Fibroblast of lung (primary cell): Measurements from ENCODE around the gene STPG1. TPM values are rescaled to one million over a fixed set of nuclear protein-coding genes. Genes with fewer than 3 reads are reported as not detected.

ENCODE experiments used
- DNase-seq, 2 donors: peaks; one replicate each; pipeline versions ENCODE4 v3.0.0 to v3.0.0-alpha.2; 2010; ENCODE audit warnings: low read depth in 2 of 2
- H2AFZ ChIP-seq: 2 replicates; pipeline ENCODE4 v1.5.1; 2012; ENCODE audit warnings: low read length, control low read depth, inconsistent platforms
- H3K27ac ChIP-seq: 2 replicates; pipeline ENCODE4 v1.5.1; 2011; ENCODE audit warnings: low read length, control low read depth; ENCODE audit not compliant: insufficient read depth
- H3K27me3 ChIP-seq: 2 replicates; pipeline ENCODE4 v1.5.1; 2011; ENCODE audit warnings: mild to moderate bottlenecking, low read length; ENCODE audit not compliant: control insufficient read depth, insufficient read depth
- H3K36me3 ChIP-seq: 2 replicates; pipeline ENCODE4 v1.5.1; 2011; ENCODE audit warnings: low read length; ENCODE audit not compliant: control insufficient read depth, insufficient read depth
- H3K4me1 ChIP-seq: 2 replicates; pipeline ENCODE4 v1.5.1; 2011; ENCODE audit warnings: low read length; ENCODE audit not compliant: control insufficient read depth, insufficient read depth; ENCODE audit errors: extremely low read depth
- H3K4me2 ChIP-seq: 2 replicates; pipeline ENCODE4 v1.5.1; 2011; ENCODE audit warnings: low read length, control low read depth; ENCODE audit not compliant: insufficient read depth; ENCODE audit errors: extremely low read depth
- H3K4me3 ChIP-seq, 4 experiments: fragments of 200-600 bp in 1 of 4; sonication (generic) in 1 of 4; replicated peaks in 1 of 4; 2 replicates each; pipeline ENCODE4 v1.5.1; 2011 to 2016; ENCODE audit warnings: low read length in 4 of 4, low read depth in 3 of 4, mild to moderate bottlenecking in 3 of 4, control low read depth in 2 of 4, inconsistent platforms in 1 of 4, mixed read lengths in 1 of 4; ENCODE audit not compliant: insufficient read depth in 1 of 4; ENCODE audit errors: control extremely low read depth in 1 of 4
- H3K79me2 ChIP-seq: 2 replicates; pipeline ENCODE4 v1.5.1; 2012; ENCODE audit warnings: mild to moderate bottlenecking, low read length, inconsistent platforms; ENCODE audit not compliant: control insufficient read depth, insufficient read depth
- H3K9ac ChIP-seq: 2 replicates; pipeline ENCODE4 v1.5.1; 2011; ENCODE audit warnings: mild to moderate bottlenecking, low read length, control low read depth; ENCODE audit not compliant: insufficient read depth
- H3K9me3 ChIP-seq: 2 replicates; pipeline ENCODE4 v1.5.1; 2012; ENCODE audit warnings: low read depth, low read length; ENCODE audit not compliant: control insufficient read depth, insufficient read depth
- H4K20me1 ChIP-seq: 2 replicates; pipeline ENCODE4 v1.5.1; 2011; ENCODE audit warnings: low read length; ENCODE audit not compliant: control insufficient read depth, insufficient read depth; ENCODE audit errors: extremely low read depth
- CTCF ChIP-seq, 2 donors: IDR thresholded peaks in 1 of 2; conservative IDR thresholded peaks in 1 of 2; 1 replicate in 1 of 2; 2 replicates in 1 of 2; pipeline ENCODE4 v1.5.1; 2011 to 2012; ENCODE audit warnings: low read length in 2 of 2, control low read depth in 1 of 2, inconsistent platforms in 1 of 2, low read depth in 1 of 2, mild to moderate bottlenecking in 1 of 2
- EZH2 ChIP-seq: IDR thresholded peaks from 2 replicates; pipeline ENCODE4 v1.5.1; 2012; ENCODE audit warnings: low read length, control low read depth, mild to moderate bottlenecking; ENCODE audit errors: missing control alignments
- polyA plus RNA-seq, 2 donors: library from polyadenylated mRNA; depleted of rRNA in 1 of 2; stranded (reverse) in 1 of 2; unstranded in 1 of 2; fragments of >200 nt; gene quantifications; 2 replicates each; pipeline ENCODE4 v1.2.1, GENCODE V29; 2011 to 2012; ENCODE audit warnings: missing spikeins in 1 of 2
- total RNA-seq: library from RNA; depleted of rRNA; stranded (reverse); fragments of >200 nt; gene quantifications from 2 replicates; pipeline ENCODE4 v1.2.1, GENCODE V29; 2014

STPG1 gene
- total and polyA plus RNA-seq, 2 donors (not counting 1 experiment from before 2014, with no cell fraction given) = 7.9 to 8.5 TPM

- H3K27me3 ChIP-seq = peaks cover 49% of the 10 kb centered on the region
Measured at GRCh38 chr1:24319312-24319863, 94.2 kb downstream of the STPG1 start, which contains the start of gene GRHL3. Gene GRHL3 (plus strand): TSS chr1:24319357. CDS start chr1:24319552, 195 bp downstream.

GRCh38 chr1:24318615-24319311 lies 94.8 kb downstream of the STPG1 start:
- Histone ChIP-seq H3K9me3 (no peaks in the 10 kb centered on the region), H3K27ac (no peak overlapping the region), H4K20me1 (no peaks in the 10 kb centered on the region), H3K4me3 (no peak overlapping the region), H3K4me1 (no peaks in the 10 kb centered on the region), H3K79me2 (no peaks in the 10 kb centered on the region), H3K4me2 (no peak overlapping the region), H3K9ac (no peak overlapping the region), H3K27me3 (peaks cover 47% of the 10 kb centered on the region), H2AFZ (no peak overlapping the region), H3K36me3 (no peaks in the 10 kb centered on the region)
- TF ChIP-seq EZH2 (no peak), CTCF (conservative IDR thresholded peaks at IDR 0.05 in 1 of 2, IDR thresholded peaks at IDR 0.05 in 1 of 2; ENCODE audit: low read depth in 1 of 2, low read length in 2 of 2) (no peak)
- DNase-seq = no peak

More at GRCh38 chr1:24319312-24319863, 94.2 kb downstream of the STPG1 start, which contains the start of gene GRHL3:
- TF ChIP-seq CTCF (conservative IDR thresholded peaks at IDR 0.05 in 1 of 2, IDR thresholded peaks at IDR 0.05 in 1 of 2; ENCODE audit: low read depth in 1 of 2, low read length in 2 of 2) (no peak), EZH2 (no peak)
- no peaks in the 10 kb centered on the region for H3K4me1 ChIP-seq
- no peaks in the 10 kb centered on the region for H3K36me3 ChIP-seq
- H3K4me2 ChIP-seq = no peak within 1 kb of the TSS
- no peak within 1 kb of the TSS for H3K9ac ChIP-seq
- no peak within 1 kb of the TSS for H2AFZ ChIP-seq
- peak within 1 kb of the TSS in 1 of 4 experiments; percentile 8 for H3K4me3 ChIP-seq
- no peaks in the 10 kb centered on the region for H3K9me3 ChIP-seq
- no peaks in the 10 kb centered on the region for H3K79me2 ChIP-seq
- no peak within 1 kb of the TSS for H3K27ac ChIP-seq
- no peaks in the 10 kb centered on the region for H4K20me1 ChIP-seq
- DNase-seq = peak in 1 of 2 donors; percentile 35

- Histone ChIP-seq H3K36me3 (no peaks in the 10 kb centered on the region), H3K4me2 (no peak overlapping the region), H2AFZ (no peak overlapping the region), H3K79me2 (no peaks in the 10 kb centered on the region), H3K4me3 (no peak overlapping the region), H4K20me1 (no peaks in the 10 kb centered on the region), H3K9me3 (no peaks in the 10 kb centered on the region), H3K4me1 (no peaks in the 10 kb centered on the region), H3K9ac (no peak overlapping the region), H3K27me3 (peaks cover 40% of the 10 kb centered on the region), H3K27ac (no peak overlapping the region)
- peak; percentile 72 to 73 for DNase-seq
- TF ChIP-seq EZH2 (no peak), CTCF (conservative IDR thresholded peaks at IDR 0.05 in 1 of 2, IDR thresholded peaks at IDR 0.05 in 1 of 2; ENCODE audit: low read depth in 1 of 2, low read length in 2 of 2) (no peak)
Measured at GRCh38 chr1:24317956-24318614, 95.5 kb downstream of the STPG1 start.
